ENCODE results near the gene ABCC5. TPM values are rescaled to one million over a fixed set of nuclear protein-coding genes. Genes with fewer than 3 reads are reported as not detected.
A peak's percentile ranks its signal among the peaks of the same experiment; 100 is the strongest.

Gene ABCC5
- total RNA-seq, 1 experiment from 2014 or later = 151 TPM

- CTCF ChIA-PET = interaction anchor here (0.6 kb wide), 1 partner anchor 86 kb away, joined by 3 read pairs; no protein-coding TSS in a partner anchor
- no peak overlapping the region for H3K4me3 ChIP-seq
- no peak for DNase-seq
- H3K9me2 ChIP-seq (ENCODE audit: insufficient read depth) = no peaks in the 10 kb centered on the region
- peaks cover 43% of the 10 kb centered on the region for H3K36me3 ChIP-seq (ENCODE audit: low read depth)
- H3K4me2 ChIP-seq = no peak overlapping the region
- BruUV-seq (replicated peaks) = no TSS peak
- H2AFZ ChIP-seq = no peak overlapping the region
- H3K4me1 ChIP-seq (replicated peaks; ENCODE audit: insufficient read depth) = no peaks in the 10 kb centered on the region
- no peaks in the 10 kb centered on the region for H3K9me3 ChIP-seq (ENCODE audit: insufficient read depth, low read depth)
- no peaks in the 10 kb centered on the region for H3K27me3 ChIP-seq (ENCODE audit: insufficient read depth, low read depth)
- no peaks in the 10 kb centered on the region for H3K79me2 ChIP-seq (ENCODE audit: low read depth)
- peaks cover 14% of the 10 kb centered on the region; the same call in 1 of the 2 replicates for H3F3A ChIP-seq (ENCODE audit: insufficient read depth, low read depth)
- intact Hi-C loops (cut with micrococcal nuclease; ENCODE audit: unreplicated experiment) = no loop called here
- no peaks in the 10 kb centered on the region for H4K20me1 ChIP-seq (ENCODE audit: insufficient read depth)
- TF ChIP-seq EZH2 (IDR thresholded peaks at IDR 0.05; ENCODE audit: low read depth) = no peak
- TF ChIP-seq CTCF (conservative IDR thresholded peaks at IDR 0.05) = no peak
- POLR2A ChIA-PET (ENCODE audit: unreplicated experiment) = no interaction called here
- H3K27ac ChIP-seq = 0 out of 2 replicates have a peak overlapping the region, but pooled peaks have one; percentile 1
These were observed 85.8 kb downstream of the ABCC5 start for GRCh38 chr3:183931881-183932280.

- Histone ChIP-seq H3K36me3 (ENCODE audit: low read depth) (peaks cover 45% of the 10 kb centered on the region), H3K9me2 (ENCODE audit: insufficient read depth) (no peaks in the 10 kb centered on the region), H3K9me3 (ENCODE audit: insufficient read depth, low read depth) (no peaks in the 10 kb centered on the region), H3F3A (ENCODE audit: insufficient read depth, low read depth) (peaks cover 32% of the 10 kb centered on the region), H3K79me2 (ENCODE audit: low read depth) (no peaks in the 10 kb centered on the region), H4K20me1 (ENCODE audit: insufficient read depth) (no peaks in the 10 kb centered on the region), H3K27ac (no peak overlapping the region), H3K4me2 (no peak overlapping the region), H3K4me3 (no peak overlapping the region), H2AFZ (no peak overlapping the region), H3K27me3 (ENCODE audit: insufficient read depth, low read depth) (no peaks in the 10 kb centered on the region), H3K4me1 (replicated peaks; ENCODE audit: insufficient read depth) (peaks cover 16% of the 10 kb centered on the region)
- TF ChIP-seq CTCF (conservative IDR thresholded peaks at IDR 0.05) (no peak), EZH2 (IDR thresholded peaks at IDR 0.05; ENCODE audit: low read depth) (no peak)
- no peak for DNase-seq
- CTCF ChIA-PET = no interaction called here
- POLR2A ChIA-PET (ENCODE audit: unreplicated experiment) = no interaction called here
- intact Hi-C loops (cut with micrococcal nuclease; ENCODE audit: unreplicated experiment) = no loop called here
- no TSS peak for BruUV-seq (replicated peaks)
These were observed 87.6 kb downstream of the ABCC5 start for GRCh38 chr3:183930086-183930485.

GRCh38 chr3:183927059-183927458 lies 90.6 kb downstream of the ABCC5 start:
- no peak for DNase-seq
- H3K79me2 ChIP-seq (ENCODE audit: low read depth) = no peaks in the 10 kb centered on the region
- H3K4me3 ChIP-seq = no peak overlapping the region
- peaks cover 43% of the 10 kb centered on the region for H3F3A ChIP-seq (ENCODE audit: insufficient read depth, low read depth)
- no peak overlapping the region for H2AFZ ChIP-seq
- H3K4me2 ChIP-seq = no peak overlapping the region
- no peaks in the 10 kb centered on the region for H3K9me3 ChIP-seq (ENCODE audit: insufficient read depth, low read depth)
- H3K27ac ChIP-seq = no peak overlapping the region
- intact Hi-C loops (cut with micrococcal nuclease; ENCODE audit: unreplicated experiment) = no loop called here
- no peaks in the 10 kb centered on the region for H3K9me2 ChIP-seq (ENCODE audit: insufficient read depth)
- TF ChIP-seq CTCF (conservative IDR thresholded peaks at IDR 0.05) (no peak), EZH2 (IDR thresholded peaks at IDR 0.05; ENCODE audit: low read depth) (no peak)
- H4K20me1 ChIP-seq (ENCODE audit: insufficient read depth) = no peaks in the 10 kb centered on the region
- H3K27me3 ChIP-seq (ENCODE audit: insufficient read depth, low read depth) = no peaks in the 10 kb centered on the region
- peaks cover 57% of the 10 kb centered on the region for H3K36me3 ChIP-seq (ENCODE audit: low read depth)
- BruUV-seq (replicated peaks) = no TSS peak
- ChIA-PET POLR2A (ENCODE audit: unreplicated experiment) (no interaction called here), CTCF (no interaction called here)
- H3K4me1 ChIP-seq (replicated peaks; ENCODE audit: insufficient read depth) = peaks cover 25% of the 10 kb centered on the region

All from PC-9 (cell line).